Glutamatergic neuron (in vitro differentiated cells): ENCODE results near the gene FAM210B. TPM values are rescaled to one million over a fixed set of nuclear protein-coding genes. Genes with fewer than 3 reads are reported as not detected.
"Not testable (repeated sequence)": the region's sequence is repeated elsewhere in the genome, so short reads cannot be mapped to it uniquely, and the experiment has no call there.

Experiments
- DNase-seq: peaks from one replicate; pipeline ENCODE4 v3.0.0; 2022
- H3K27ac Mint-ChIP-seq: one replicate; pipeline ENCODE4 v1.8.0; 2020; ENCODE audit warnings: mild to moderate bottlenecking, mixed read lengths, inconsistent platforms; ENCODE audit not compliant: unreplicated experiment
- H3K27me3 Mint-ChIP-seq: one replicate; pipeline ENCODE4 v1.8.0; 2020; ENCODE audit warnings: mild to moderate bottlenecking, moderate library complexity, mixed read lengths, inconsistent platforms; ENCODE audit not compliant: unreplicated experiment
- H3K36me3 Mint-ChIP-seq: one replicate; pipeline ENCODE4 v1.8.0; 2020; ENCODE audit warnings: mild to moderate bottlenecking, mixed read lengths, inconsistent platforms; ENCODE audit not compliant: unreplicated experiment
- H3K4me1 Mint-ChIP-seq: one replicate; pipeline ENCODE4 v1.8.0; 2020; ENCODE audit warnings: mild to moderate bottlenecking, low read depth, mixed read lengths, inconsistent platforms; ENCODE audit not compliant: unreplicated experiment
- H3K4me3 Mint-ChIP-seq: one replicate; pipeline ENCODE4 v1.8.0; 2020; ENCODE audit warnings: mild to moderate bottlenecking, mixed read lengths, inconsistent platforms; ENCODE audit not compliant: unreplicated experiment
- H3K9me3 Mint-ChIP-seq: one replicate; pipeline ENCODE4 v1.8.0; 2020; ENCODE audit warnings: mild to moderate bottlenecking, moderate library complexity, mixed read lengths, inconsistent platforms; ENCODE audit not compliant: unreplicated experiment
- CTCF ChIP-seq: fragments of 200-600 bp; sonication (generic); IDR thresholded peaks from one replicate; pipeline ENCODE4 v1.5.0; 2021; ENCODE audit not compliant: partially characterized antibody, unreplicated experiment
- total RNA-seq: library from RNA; stranded (reverse); fragmentation: NEBNext Ultra II Directional; extraction: Animal tissue kit (Norgen Biotek cat#: 25700); gene quantifications from one replicate; pipeline ENCODE4 v1.2.1, GENCODE V29; 2021; ENCODE audit not compliant: unreplicated experiment

Gene FAM210B
- total RNA-seq, 1 donor from 2014 or later: 86.1 TPM

GRCh38 chr20:56400001-56400640 is 41.3 kb downstream of the FAM210B start:
- no peaks in the 10 kb centered on the region for H3K9me3 Mint-ChIP-seq
- TF ChIP-seq CTCF: peak; percentile 90
- H3K27me3 Mint-ChIP-seq: no peaks in the 10 kb centered on the region
- H3K4me1 Mint-ChIP-seq: no peaks in the 10 kb centered on the region
- DNase-seq: peak; percentile 44
- H3K27ac Mint-ChIP-seq: no peak overlapping the region
- no peaks in the 10 kb centered on the region for H3K36me3 Mint-ChIP-seq
- no peak overlapping the region for H3K4me3 Mint-ChIP-seq

- Mint-ChIP-seq H3K36me3 (no peaks in the 10 kb centered on the region), H3K4me1 (no peaks in the 10 kb centered on the region), H3K9me3 (no peaks in the 10 kb centered on the region), H3K27me3 (peaks cover 2% of the 10 kb centered on the region), H3K27ac (no peak overlapping the region), H3K4me3 (no peak overlapping the region)
- no peak for DNase-seq
- TF ChIP-seq CTCF: no peak
Observed at GRCh38 chr20:56403465-56403864, 44.7 kb downstream of the FAM210B start.

- not testable (repeated sequence) for H3K9me3 Mint-ChIP-seq, H3K36me3 Mint-ChIP-seq, H3K27me3 Mint-ChIP-seq, H3K27ac Mint-ChIP-seq, H3K4me1 Mint-ChIP-seq, H3K4me3 Mint-ChIP-seq, DNase-seq
Observed at GRCh38 chr20:56405356-56405755, 46.6 kb downstream of the FAM210B start.

- no peak for TF ChIP-seq CTCF
- no peak for DNase-seq
- Mint-ChIP-seq H3K4me1 (no peaks in the 10 kb centered on the region), H3K27me3 (peaks cover 2% of the 10 kb centered on the region), H3K9me3 (no peaks in the 10 kb centered on the region), H3K4me3 (no peak overlapping the region), H3K36me3 (no peaks in the 10 kb centered on the region), H3K27ac (no peak overlapping the region)
Observed at GRCh38 chr20:56406910-56407309, 48.1 kb downstream of the FAM210B start.

GRCh38 chr20:56409521-56409920 is 50.7 kb downstream of the FAM210B start:
- Mint-ChIP-seq H3K27me3 (peaks cover 2% of the 10 kb centered on the region), H3K4me3 (no peak overlapping the region), H3K4me1 (no peaks in the 10 kb centered on the region), H3K27ac (no peak overlapping the region), H3K36me3 (no peaks in the 10 kb centered on the region), H3K9me3 (no peaks in the 10 kb centered on the region)
- TF ChIP-seq CTCF: no peak
- DNase-seq: no peak
